ENCODE measurements around the gene SLC31A1.

Gene SLC31A1

GRCh38 chr9:113183956-113184488 is 37.3 kb upstream of the SLC31A1 start:
- H3K4me3 ChIP-seq (ENCODE audit: low read depth, low read length), result no peak overlapping the region
- TF ChIP-seq CTCF (IDR thresholded peaks at IDR 0.05; ENCODE audit: borderline replicate concordance, insufficient read depth, low read depth, low read length), result no peak

- no peak overlapping the region for H3K4me3 ChIP-seq (ENCODE audit: low read depth, low read length)
- TF ChIP-seq CTCF (IDR thresholded peaks at IDR 0.05; ENCODE audit: borderline replicate concordance, insufficient read depth, low read depth, low read length), result no peak
These were observed 36.8 kb upstream of the SLC31A1 start for GRCh38 chr9:113184539-113184938.

DNA sequence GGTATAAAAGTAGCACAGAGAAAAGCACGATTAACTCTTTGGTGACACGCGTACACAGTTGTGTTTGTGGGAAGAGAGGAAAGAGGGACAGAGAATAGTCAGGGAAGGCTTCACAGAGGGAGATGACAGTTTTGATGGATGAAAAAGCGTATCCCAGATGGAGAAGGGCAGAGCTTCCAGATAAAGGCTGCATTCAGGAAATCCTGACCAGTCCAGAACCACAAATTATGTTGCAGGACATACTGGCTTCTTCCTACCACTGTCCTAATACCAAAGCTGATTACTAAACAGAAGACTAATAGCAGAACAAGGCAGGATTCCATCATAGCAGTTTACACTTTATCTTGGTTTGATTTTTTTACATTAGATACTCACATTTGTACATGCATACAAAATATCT is 36.1 kb upstream of the SLC31A1 start:
- TF ChIP-seq CTCF (IDR thresholded peaks at IDR 0.05; ENCODE audit: borderline replicate concordance, insufficient read depth, low read depth, low read length), result no peak

DNA sequence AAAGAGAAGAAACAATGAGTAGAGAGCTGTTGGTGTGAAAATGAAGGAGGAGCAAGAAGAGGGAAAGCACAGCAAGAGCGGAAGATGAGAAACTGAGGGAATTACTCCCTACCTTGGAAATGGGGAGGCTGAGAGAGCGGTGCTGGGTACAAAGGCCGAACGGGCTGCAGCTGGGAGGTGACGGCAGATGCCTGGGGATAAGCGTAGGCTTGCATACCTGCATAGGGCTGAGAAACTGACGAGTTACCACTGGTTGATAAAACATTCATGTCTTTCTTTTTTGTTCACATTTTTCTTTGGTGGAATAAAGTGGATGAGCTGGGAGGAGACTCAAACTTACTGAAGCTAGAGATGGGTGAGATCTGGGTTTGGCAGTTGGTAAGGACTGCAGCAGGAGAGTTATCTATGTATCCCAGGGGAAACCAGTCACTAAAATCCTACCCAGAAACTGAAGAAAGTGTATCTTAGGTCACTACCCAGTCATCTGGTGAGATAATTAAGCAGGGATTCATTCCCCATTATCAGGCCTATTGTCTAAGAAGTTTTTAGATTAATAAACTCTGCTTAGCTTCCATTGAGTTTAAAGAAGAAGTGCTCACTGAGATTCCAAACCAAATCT is 35.1 kb upstream of the SLC31A1 start:
- no peak for TF ChIP-seq CTCF (IDR thresholded peaks at IDR 0.05; ENCODE audit: borderline replicate concordance, insufficient read depth, low read depth, low read length)

More for the DNA sequence above, 36.1 kb upstream of the SLC31A1 start:
- no peak overlapping the region for H3K4me3 ChIP-seq (ENCODE audit: low read depth, low read length)

GRCh38 chr9:113187929-113188595 is 33.3 kb upstream of the SLC31A1 start:
- H3K4me3 ChIP-seq (ENCODE audit: low read depth, low read length), result no peak overlapping the region
- no peak for TF ChIP-seq CTCF (IDR thresholded peaks at IDR 0.05; ENCODE audit: borderline replicate concordance, insufficient read depth, low read depth, low read length)

More for the DNA sequence above, 35.1 kb upstream of the SLC31A1 start:
- H3K4me3 ChIP-seq (ENCODE audit: low read depth, low read length), result no peak overlapping the region

DNA sequence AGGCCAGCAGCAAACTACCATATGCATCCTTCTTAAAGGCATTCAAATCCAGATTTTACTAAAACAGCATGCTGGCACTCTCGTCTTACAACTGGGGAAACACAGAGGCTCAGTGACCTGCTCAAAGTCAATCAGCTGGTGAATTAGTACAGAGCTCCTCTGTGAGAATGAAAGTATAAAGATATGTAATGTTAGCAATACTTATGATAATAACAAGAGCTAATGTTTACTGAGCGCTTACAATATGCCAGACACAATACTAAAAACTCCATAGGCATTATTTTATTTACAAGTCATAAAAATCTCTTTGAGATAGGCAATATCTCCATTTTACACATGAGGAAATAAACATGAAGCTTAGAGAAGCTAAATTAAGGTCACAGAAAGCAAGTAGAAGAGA is 28.9 kb upstream of the SLC31A1 start:
- no peak for TF ChIP-seq CTCF (IDR thresholded peaks at IDR 0.05; ENCODE audit: borderline replicate concordance, insufficient read depth, low read depth, low read length)
- no peak overlapping the region for H3K4me3 ChIP-seq (ENCODE audit: low read depth, low read length)

Data from GM12875 (cell line).